ENCODE data around the gene TMEM89. TPM values are rescaled to one million over a fixed set of nuclear protein-coding genes. Genes with fewer than 3 reads are reported as not detected.

TMEM89 gene
- not detected in 2 replicates for total RNA-seq

GRCh38 chr3:48621461-48621869 is at the start of gene TMEM89:
Gene TMEM89, minus strand, starts transcription at chr3:48621769. Its CDS starts 13 bp downstream, at chr3:48621756.

GRCh38 chr3:48662753-48663488 is 41.4 kb upstream of the TMEM89 start, which contains the start of gene CELSR3:
Gene CELSR3, minus strand, starts transcription at chr3:48662886. Its CDS starts 252 bp downstream, at chr3:48662634.

GRCh38 chr3:48635222-48636021 is 13.9 kb upstream of the TMEM89 start, which contains the start of gene SLC26A6:
Gene SLC26A6, minus strand, starts transcription at chr3:48635461. Its CDS starts 68 bp downstream, at chr3:48635393.

GRCh38 chr3:48609088-48610005 is 12.2 kb downstream of the TMEM89 start, which contains the start of gene UQCRC1:
Gene UQCRC1, minus strand, starts transcription at chr3:48609646. Its CDS starts 26 bp downstream, at chr3:48609620.

GRCh38 chr3:48595075-48595525 is 26.5 kb downstream of the TMEM89 start, which contains the start of gene COL7A1:
Gene COL7A1, minus strand, starts transcription at chr3:48595329. Its CDS starts 170 bp downstream, at chr3:48595159.

Other genes starting within 250 kb of the TMEM89 start
- gene FBXW12, start 249.6 kb downstream of the TMEM89 start, total RNA-seq: not detected in 2 replicates
- 17.3 and 36.2 TPM in 2 replicates for gene PLXNB1, start 191.7 kb downstream of the TMEM89 start, total RNA-seq
- gene CCDC51, start 181.7 kb downstream of the TMEM89 start, total RNA-seq: 18.7 and 23.2 TPM in 2 replicates
- 309 and 375 TPM in 2 replicates for gene TMA7, start 181.5 kb downstream of the TMEM89 start, total RNA-seq
- gene ATRIP, start 175.0 kb downstream of the TMEM89 start, total RNA-seq: 4.3 and 5.9 TPM in 2 replicates
- 215 and 254 TPM in 2 replicates for gene SHISA5, start 117.6 kb downstream of the TMEM89 start, total RNA-seq
- 19.4 and 22.6 TPM in 2 replicates for gene PFKFB4, start 65.0 kb downstream of the TMEM89 start, total RNA-seq
- 3.1 and 3.7 TPM in 2 replicates for gene UCN2, start 58.0 kb downstream of the TMEM89 start, total RNA-seq
- gene COL7A1, start 26.4 kb downstream of the TMEM89 start, total RNA-seq: 52.5 and 104 TPM in 2 replicates
- gene UQCRC1, start 12.1 kb downstream of the TMEM89 start, total RNA-seq: 388 and 454 TPM in 2 replicates
- 19.7 and 73.9 TPM in 2 replicates for gene SLC26A6, start 13.7 kb upstream of the TMEM89 start, total RNA-seq
- 2.8 and 5.0 TPM in 2 replicates for gene CELSR3, start 41.1 kb upstream of the TMEM89 start, total RNA-seq
- 29.9 and 38.8 TPM in 2 replicates for gene NCKIPSD, start 64.1 kb upstream of the TMEM89 start, total RNA-seq
- 44.0 and 69.0 TPM in 2 replicates for gene IP6K2, start 95.5 kb upstream of the TMEM89 start, total RNA-seq
- 22.0 and 30.3 TPM in 2 replicates for gene PRKAR2A, start 226.1 kb upstream of the TMEM89 start, total RNA-seq